OCI-LY3 (cell line): ENCODE data around the gene HSPG2.

Experiments
- H2AFZ ChIP-seq: fragments of 200-600, 300-600 bp; shearing (Covaris generic); 2 replicates; pipeline ENCODE4 v1.6.0; 2014; ENCODE audit warnings: antibody characterized with exemption, low read depth, low read length
- H3K27ac ChIP-seq: fragments of 200-600, 300-600 bp; sonication (generic); 2 replicates; pipeline ENCODE4 v1.5.1; 2014; ENCODE audit warnings: mild to moderate bottlenecking, low read length, moderate library complexity, mixed read lengths
- H3K27me3 ChIP-seq: fragments of 200-600, 300-600 bp; sonication (generic); 2 replicates; pipeline ENCODE4 v1.6.1; 2014; ENCODE audit warnings: low read depth, low read length, mixed read lengths
- H3K36me3 ChIP-seq: fragments of 200-600, 300-600 bp; sonication (generic); replicated peaks from 2 replicates; pipeline ENCODE3; 2014; ENCODE audit warnings: low read depth, low read length, mixed read lengths
- H3K4me1 ChIP-seq: fragments of 300-600, 200-600 bp; sonication (generic); 2 replicates; pipeline ENCODE4 v1.6.1; 2014; ENCODE audit warnings: low read length, mixed read lengths
- H3K4me2 ChIP-seq: fragments of 200-600, 300-600 bp; sonication (generic); 2 replicates; pipeline ENCODE4 v1.6.1; 2014; ENCODE audit warnings: low read length, mixed read lengths
- H3K4me3 ChIP-seq: fragments of 300-600, 200-600 bp; sonication (generic); 2 replicates; pipeline ENCODE4 v1.5.1; 2014; ENCODE audit warnings: antibody characterized with exemption, mild to moderate bottlenecking, low read length, moderate library complexity
- H3K79me2 ChIP-seq: fragments of 300-600, 200-600 bp; shearing (Covaris generic); 2 replicates; pipeline ENCODE4 v1.6.1; 2014; ENCODE audit warnings: mild to moderate bottlenecking, low read length, mixed read lengths
- H3K9ac ChIP-seq: fragments of 300-600, 200-600 bp; shearing (Covaris generic); 2 replicates; pipeline ENCODE4 v1.6.0; 2014; ENCODE audit warnings: mild to moderate bottlenecking, low read length, moderate library complexity
- H3K9me3 ChIP-seq: fragments of 200-600, 300-600 bp; shearing (Covaris generic); 2 replicates; pipeline ENCODE4 v1.6.1; 2014; ENCODE audit warnings: low read length, mixed read lengths; ENCODE audit not compliant: insufficient read depth
- H4K20me1 ChIP-seq: fragments of 200-600, 300-600 bp; sonication (generic); 2 replicates; pipeline ENCODE4 v1.6.1; 2016; ENCODE audit warnings: low read length, mixed read lengths; ENCODE audit not compliant: insufficient read depth
- CTCF ChIP-seq: fragments of 200-600, 300-600 bp; sonication (generic); IDR thresholded peaks from 2 replicates; pipeline ENCODE4 v1.5.1; 2014; ENCODE audit warnings: antibody characterized with exemption, low read length, low read depth
- EZH2phosphoT487 ChIP-seq: fragments of 200-600 bp; shearing (Covaris generic); IDR thresholded peaks from 2 replicates; pipeline ENCODE4 v1.6.1; 2018; ENCODE audit warnings: antibody characterized with exemption, mixed run types, low read depth

HSPG2 gene

DNA sequence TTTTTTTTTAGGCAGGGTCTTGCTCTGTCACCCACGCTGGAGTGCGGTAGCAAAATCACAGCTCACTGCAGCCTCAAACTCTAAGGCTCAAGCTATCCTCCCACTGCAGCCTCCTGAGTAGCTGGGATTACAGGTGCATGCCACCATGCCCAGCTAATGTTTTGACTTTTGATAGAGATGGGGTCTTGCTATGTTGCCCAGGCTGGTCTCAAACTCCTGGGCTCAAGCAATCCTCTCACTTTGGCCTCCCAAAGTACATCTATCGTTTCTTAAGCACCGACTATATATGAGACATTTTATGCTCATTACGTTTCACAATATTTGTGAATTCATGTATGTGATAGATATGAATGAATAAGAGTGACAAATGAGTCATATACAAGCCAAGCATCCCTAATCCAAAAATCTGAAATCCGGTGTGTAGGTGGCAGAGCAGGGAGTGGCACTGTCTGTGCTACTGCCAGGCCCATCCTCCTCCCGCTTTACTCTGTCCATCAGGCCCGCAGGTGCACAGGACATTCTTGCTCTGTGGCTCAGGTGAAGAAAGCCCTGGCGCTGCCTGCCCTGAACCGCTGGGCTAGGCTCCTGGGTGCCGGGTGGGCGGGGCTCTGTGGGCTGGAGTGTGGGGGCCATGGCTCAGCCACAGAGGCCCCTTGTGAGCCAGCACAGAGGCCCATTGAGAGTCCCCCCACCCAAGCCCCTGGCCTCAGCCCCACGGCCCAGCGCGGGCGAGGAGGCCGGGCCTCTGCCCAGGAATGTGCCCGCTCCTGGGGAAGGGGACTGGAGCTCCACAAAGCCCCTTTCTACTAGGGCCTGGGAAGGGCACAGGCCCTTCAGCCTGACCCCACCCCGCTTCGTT lies 45.3 kb downstream of the HSPG2 start:
- Histone ChIP-seq H4K20me1 (no peaks in the 10 kb centered on the region), H3K27me3 (no peaks in the 10 kb centered on the region), H2AFZ (no peak overlapping the region), H3K36me3 (no peaks in the 10 kb centered on the region), H3K4me3 (no peak overlapping the region), H3K9ac (no peak overlapping the region), H3K4me2 (no peak overlapping the region), H3K27ac (no peak overlapping the region), H3K4me1 (no peaks in the 10 kb centered on the region), H3K9me3 (no peaks in the 10 kb centered on the region), H3K79me2 (no peaks in the 10 kb centered on the region)
- TF ChIP-seq CTCF: no peak

GRCh38 chr1:21891081-21891480 lies 46.0 kb downstream of the HSPG2 start:
- H3K79me2 ChIP-seq: no peaks in the 10 kb centered on the region
- H3K4me3 ChIP-seq: no peak overlapping the region
- no peak overlapping the region for H3K9ac ChIP-seq
- TF ChIP-seq CTCF (no peak), EZH2phosphoT487 (no peak)
- H3K4me1 ChIP-seq: no peaks in the 10 kb centered on the region
- H3K4me2 ChIP-seq: no peak overlapping the region
- H4K20me1 ChIP-seq: no peaks in the 10 kb centered on the region
- no peaks in the 10 kb centered on the region for H3K27me3 ChIP-seq
- H3K9me3 ChIP-seq: no peaks in the 10 kb centered on the region
- no peaks in the 10 kb centered on the region for H3K36me3 ChIP-seq
- H3K27ac ChIP-seq: no peak overlapping the region
- no peak overlapping the region for H2AFZ ChIP-seq

- no peaks in the 10 kb centered on the region for H3K9me3 ChIP-seq
- H2AFZ ChIP-seq: no peak overlapping the region
- H3K9ac ChIP-seq: no peak overlapping the region
- no peaks in the 10 kb centered on the region for H3K4me1 ChIP-seq
- H3K79me2 ChIP-seq: no peaks in the 10 kb centered on the region
- H3K27ac ChIP-seq: no peak overlapping the region
- H4K20me1 ChIP-seq: no peaks in the 10 kb centered on the region
- no peaks in the 10 kb centered on the region for H3K27me3 ChIP-seq
- H3K4me3 ChIP-seq: no peak overlapping the region
- H3K36me3 ChIP-seq: no peaks in the 10 kb centered on the region
- no peak overlapping the region for H3K4me2 ChIP-seq
- TF ChIP-seq CTCF (no peak), EZH2phosphoT487 (no peak)
Measured at GRCh38 chr1:21888500-21888899, 48.6 kb downstream of the HSPG2 start.

GRCh38 chr1:21887796-21888195 lies 49.3 kb downstream of the HSPG2 start:
- Histone ChIP-seq H3K79me2 (no peaks in the 10 kb centered on the region), H3K36me3 (no peaks in the 10 kb centered on the region)

More at GRCh38 chr1:21887796-21888195, 49.3 kb downstream of the HSPG2 start:
- Histone ChIP-seq H4K20me1 (no peaks in the 10 kb centered on the region), H3K4me3 (no peak overlapping the region), H3K4me2 (no peak overlapping the region), H3K27ac (no peak overlapping the region), H3K9ac (no peak overlapping the region), H3K9me3 (no peaks in the 10 kb centered on the region), H3K27me3 (no peaks in the 10 kb centered on the region), H3K4me1 (no peaks in the 10 kb centered on the region), H2AFZ (no peak overlapping the region)
- TF ChIP-seq EZH2phosphoT487 (no peak), CTCF (no peak)
